Trophoblast cell (in vitro differentiated cells and primary cell): ENCODE results near the gene ZNF621.
A peak's percentile ranks its signal among the peaks of the same experiment; 100 is the strongest.

Source experiments
- DNase-seq, 2 donors: peaks; one replicate each; pipeline ENCODE4 v3.0.0-alpha.2; 2016
- H2AFZ ChIP-seq: 2 replicates; pipeline ENCODE4 v1.6.1; 2013; ENCODE audit warnings: low read length, moderate library complexity, mild to moderate bottlenecking; ENCODE audit not compliant: insufficient read depth, poor library complexity
- H2AK5ac ChIP-seq: 2 replicates; pipeline ENCODE4 v1.6.1; 2013; ENCODE audit warnings: mild to moderate bottlenecking, low read length
- H2BK120ac ChIP-seq: 2 replicates; pipeline ENCODE4 v1.6.1; 2013; ENCODE audit warnings: low read length, mild to moderate bottlenecking, moderate library complexity; ENCODE audit not compliant: insufficient read depth, poor library complexity
- H2BK12ac ChIP-seq: 2 replicates; pipeline ENCODE4 v1.6.1; 2013; ENCODE audit warnings: mild to moderate bottlenecking, low read length, moderate library complexity
- H2BK5ac ChIP-seq: 2 replicates; pipeline ENCODE4 v1.6.1; 2013; ENCODE audit warnings: low read length, low read depth, moderate library complexity, mild to moderate bottlenecking; ENCODE audit not compliant: poor library complexity
- H3K14ac ChIP-seq: 2 replicates; pipeline ENCODE4 v1.6.1; 2013; ENCODE audit warnings: mild to moderate bottlenecking, low read length
- H3K18ac ChIP-seq: 2 replicates; pipeline ENCODE4 v1.6.1; 2013; ENCODE audit warnings: mild to moderate bottlenecking, low read length
- H3K23ac ChIP-seq: 2 replicates; pipeline ENCODE4 v1.6.1; 2013; ENCODE audit warnings: low read length
- H3K27ac ChIP-seq: 2 replicates; pipeline ENCODE4 v1.5.1; 2013; ENCODE audit warnings: low read depth, mild to moderate bottlenecking, inconsistent platforms, low read length, moderate library complexity
- H3K27me3 ChIP-seq: 2 replicates; pipeline ENCODE4 v1.6.1; 2013; ENCODE audit warnings: inconsistent platforms, mild to moderate bottlenecking, low read length, moderate library complexity; ENCODE audit not compliant: insufficient read depth
- H3K36me3 ChIP-seq, 2 experiments: 1 replicate in 1 of 2; 2 replicates in 1 of 2; pipeline ENCODE4 v1.6.1; 2013; ENCODE audit warnings: low read length in 2 of 2, mild to moderate bottlenecking in 2 of 2, moderate library complexity in 1 of 2; ENCODE audit not compliant: insufficient read depth in 2 of 2, control insufficient read depth in 1 of 2
- H3K4ac ChIP-seq: 2 replicates; pipeline ENCODE4 v1.6.1; 2013; ENCODE audit warnings: low read depth, mild to moderate bottlenecking, low read length, moderate library complexity
- H3K4me1 ChIP-seq, 2 experiments: 1 replicate in 1 of 2; 2 replicates in 1 of 2; pipeline ENCODE4 v1.6.1; 2013; ENCODE audit warnings: low read length in 2 of 2, mild to moderate bottlenecking in 2 of 2, moderate library complexity in 1 of 2; ENCODE audit not compliant: insufficient read depth in 2 of 2, control insufficient read depth in 1 of 2
- H3K4me2 ChIP-seq: 2 replicates; pipeline ENCODE4 v1.6.1; 2013; ENCODE audit warnings: inconsistent platforms, mild to moderate bottlenecking, low read length, moderate library complexity
- H3K4me3 ChIP-seq: 2 replicates; pipeline ENCODE4 v1.5.1; 2013; ENCODE audit warnings: mild to moderate bottlenecking, low read depth, low read length, inconsistent platforms
- H3K79me1 ChIP-seq: one replicate; pipeline ENCODE4 v1.6.1; 2013; ENCODE audit warnings: low read length
- H3K79me2 ChIP-seq: 2 replicates; pipeline ENCODE4 v1.6.1; 2013; ENCODE audit warnings: low read length, mild to moderate bottlenecking; ENCODE audit not compliant: control insufficient read depth, insufficient read depth, poor library complexity
- H3K9ac ChIP-seq: 2 replicates; pipeline ENCODE4 v1.6.1; 2013; ENCODE audit warnings: mild to moderate bottlenecking, low read length
- H3K9me3 ChIP-seq: 2 replicates; pipeline ENCODE4 v1.6.1; 2013; ENCODE audit warnings: low read depth, mild to moderate bottlenecking, control low read depth, inconsistent platforms, low read length; ENCODE audit not compliant: insufficient read depth
- H4K12ac ChIP-seq: 2 replicates; pipeline ENCODE4 v1.6.1; 2013; ENCODE audit warnings: low read depth, mild to moderate bottlenecking, low read length, moderate library complexity
- H4K8ac ChIP-seq: 2 replicates; pipeline ENCODE4 v1.6.1; 2013; ENCODE audit warnings: low read depth, mild to moderate bottlenecking, low read length, moderate library complexity
- H4K91ac ChIP-seq: one replicate; pipeline ENCODE4 v1.6.1; 2013; ENCODE audit warnings: low read depth, mild to moderate bottlenecking, low read length, moderate library complexity
- WGBS: extraction: QIAGEN DNeasy Blood & Tissue Kit; methylation state at CpG from one replicate; pipeline ENCODE4 v1.1.7; 2013; ENCODE audit warnings: missing lambda C conversion rate; ENCODE audit not compliant: insufficient read length, insufficient coverage; ENCODE audit errors: extremely low coverage; 5-methylcytosine and 5-hydroxymethylcytosine counted together

Gene ZNF621

GRCh38 chr3:40581166-40581565, 56.4 kb downstream of the ZNF621 start:
- H4K12ac ChIP-seq = no peak overlapping the region
- H3K4me3 ChIP-seq = no peak overlapping the region
- H2AFZ ChIP-seq = no peak overlapping the region
- H3K18ac ChIP-seq = no peak overlapping the region
- H3K9ac ChIP-seq = no peak overlapping the region
- no peak overlapping the region for H2AK5ac ChIP-seq
- H3K14ac ChIP-seq = no peak overlapping the region
- no peak overlapping the region for H3K4ac ChIP-seq
- peaks cover 3 to 18% of the 10 kb centered on the region in 2 experiments for H3K4me1 ChIP-seq
- H3K79me1 ChIP-seq = no peaks in the 10 kb centered on the region
- H4K8ac ChIP-seq = no peak overlapping the region
- no peak overlapping the region for H2BK5ac ChIP-seq
- H3K79me2 ChIP-seq = no peaks in the 10 kb centered on the region
- H3K4me2 ChIP-seq = no peak overlapping the region
- no peak overlapping the region for H2BK12ac ChIP-seq
- no CpG with 5 or more reads among the region's 1 CpG for WGBS
- H3K23ac ChIP-seq = no peak overlapping the region
- no peak overlapping the region for H4K91ac ChIP-seq
- H2BK120ac ChIP-seq = no peak overlapping the region
- H3K36me3 ChIP-seq = no peaks in the 10 kb centered on the region
- H3K9me3 ChIP-seq = no peaks in the 10 kb centered on the region
- H3K27ac ChIP-seq = no peak overlapping the region
- H3K27me3 ChIP-seq = no peaks in the 10 kb centered on the region
- no peak for DNase-seq

- no peak overlapping the region for H3K9ac ChIP-seq
- H3K23ac ChIP-seq = no peak overlapping the region
- WGBS = no CpG with 5 or more reads among the region's 2 CpGs
- no peak overlapping the region for H2AK5ac ChIP-seq
- DNase-seq = no peak
- no peak overlapping the region for H4K8ac ChIP-seq
- H3K36me3 ChIP-seq = no peaks in the 10 kb centered on the region
- no peaks in the 10 kb centered on the region for H3K27me3 ChIP-seq
- H3K4ac ChIP-seq = no peak overlapping the region
- H3K27ac ChIP-seq = no peak overlapping the region
- no peak overlapping the region for H2AFZ ChIP-seq
- no peaks in the 10 kb centered on the region for H3K79me1 ChIP-seq
- no peak overlapping the region for H4K12ac ChIP-seq
- no peaks in the 10 kb centered on the region for H3K79me2 ChIP-seq
- no peak overlapping the region for H2BK12ac ChIP-seq
- H2BK5ac ChIP-seq = no peak overlapping the region
- H3K4me2 ChIP-seq = no peak overlapping the region
- H4K91ac ChIP-seq = peak overlapping the region; percentile 2
- H3K18ac ChIP-seq = no peak overlapping the region
- no peak overlapping the region for H3K14ac ChIP-seq
- no peaks in the 10 kb centered on the region for H3K9me3 ChIP-seq
- H2BK120ac ChIP-seq = no peak overlapping the region
- H3K4me3 ChIP-seq = no peak overlapping the region
- peaks cover 3 to 18% of the 10 kb centered on the region in 2 experiments for H3K4me1 ChIP-seq
Observed at GRCh38 chr3:40582401-40583027, 57.8 kb downstream of the ZNF621 start.

DNA sequence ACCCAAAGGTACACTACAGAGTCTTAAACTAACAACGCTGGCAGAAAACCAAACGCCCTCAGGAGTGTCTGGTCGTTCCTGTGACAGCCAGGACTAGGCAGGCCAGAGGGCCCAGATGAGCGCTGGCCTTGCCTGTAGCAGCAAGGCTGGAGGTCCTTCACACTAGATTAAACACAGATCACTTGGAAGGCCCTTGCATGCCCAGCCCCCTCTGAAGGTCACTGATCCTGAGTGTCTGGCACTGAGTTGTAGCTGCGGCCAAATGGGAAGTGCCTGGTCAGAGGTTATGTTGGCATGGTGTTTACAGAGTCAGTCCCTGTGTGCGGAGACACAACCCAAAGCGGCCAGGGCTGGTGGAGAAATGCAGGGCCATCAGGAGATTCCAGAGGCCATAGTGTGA, 58.9 kb downstream of the ZNF621 start:
- no peak overlapping the region for H3K4me3 ChIP-seq
- no peak overlapping the region for H4K12ac ChIP-seq
- H3K4me2 ChIP-seq = no peak overlapping the region
- no CpG with 5 or more reads among the region's 7 CpGs for WGBS
- H2AK5ac ChIP-seq = no peak overlapping the region
- no peak overlapping the region for H3K9ac ChIP-seq
- no peaks in the 10 kb centered on the region for H3K79me2 ChIP-seq
- no peak overlapping the region for H3K14ac ChIP-seq
- no peaks in the 10 kb centered on the region for H3K79me1 ChIP-seq
- no peak overlapping the region for H3K4ac ChIP-seq
- no peak overlapping the region for H4K8ac ChIP-seq
- no peaks in the 10 kb centered on the region for H3K9me3 ChIP-seq
- H3K18ac ChIP-seq = no peak overlapping the region
- no peak for DNase-seq
- H3K36me3 ChIP-seq = no peaks in the 10 kb centered on the region
- no peak overlapping the region for H2BK120ac ChIP-seq
- no peak overlapping the region for H3K27ac ChIP-seq
- no peak overlapping the region for H2BK12ac ChIP-seq
- peaks cover 3 to 18% of the 10 kb centered on the region in 2 experiments for H3K4me1 ChIP-seq
- H2AFZ ChIP-seq = no peak overlapping the region
- no peak overlapping the region for H3K23ac ChIP-seq
- no peak overlapping the region for H4K91ac ChIP-seq
- no peak overlapping the region for H2BK5ac ChIP-seq
- H3K27me3 ChIP-seq = no peaks in the 10 kb centered on the region

- H3K4me2 ChIP-seq = peak overlapping the region; percentile 35
- H3K79me1 ChIP-seq = no peaks in the 10 kb centered on the region
- no peak overlapping the region for H2BK5ac ChIP-seq
- no peaks in the 10 kb centered on the region for H3K79me2 ChIP-seq
- H3K4me3 ChIP-seq = no peak overlapping the region
- no peak overlapping the region for H3K4ac ChIP-seq
- no peaks in the 10 kb centered on the region for H3K27me3 ChIP-seq
- no peak overlapping the region for H2AK5ac ChIP-seq
- H3K4me1 ChIP-seq = peaks cover 3 to 18% of the 10 kb centered on the region in 2 experiments
- no peak overlapping the region for H3K14ac ChIP-seq
- H4K12ac ChIP-seq = no peak overlapping the region
- H2BK12ac ChIP-seq = no peak overlapping the region
- no peak overlapping the region for H3K9ac ChIP-seq
- no peak overlapping the region for H4K8ac ChIP-seq
- no peak overlapping the region for H2BK120ac ChIP-seq
- no CpG with 5 or more reads among the region's 15 CpGs for WGBS
- H4K91ac ChIP-seq = no peak overlapping the region
- H3K36me3 ChIP-seq = no peaks in the 10 kb centered on the region
- no peak overlapping the region for H3K23ac ChIP-seq
- H3K9me3 ChIP-seq = no peaks in the 10 kb centered on the region
- H3K18ac ChIP-seq = no peak overlapping the region
- H3K27ac ChIP-seq = no peak overlapping the region
- peak; percentile 76 to 83 for DNase-seq
- H2AFZ ChIP-seq = no peak overlapping the region
Observed at GRCh38 chr3:40584625-40585189, 59.9 kb downstream of the ZNF621 start.
